Stimulated activated CD8-positive, alpha-beta memory T cell treated with anti-CD3 and anti-CD28 coated beads, Interleukin-4, amount 100 ng/mL, for 1 hour (primary cell): ENCODE data around the gene KCND2.
"Not testable (repeated sequence)": the region's sequence is repeated elsewhere in the genome, so short reads cannot be mapped to it uniquely, and the experiment has no call there.

Source experiments
- DNase-seq, 2 donors: peaks; one replicate each; pipeline ENCODE4 v3.0.0-alpha.2; 2020; ENCODE audit warnings: low read depth in 2 of 2, low spot score in 1 of 2

Gene KCND2

GRCh38 chr7:120480472-120480871, 207.5 kb downstream of the KCND2 start:
- no peak for DNase-seq

- DNase-seq, result no peak
These were observed 208.0 kb downstream of the KCND2 start for GRCh38 chr7:120480930-120481329.

- DNase-seq, result no peak
These were observed 213.2 kb downstream of the KCND2 start for GRCh38 chr7:120486164-120486563.

GRCh38 chr7:120502132-120502531, 229.2 kb downstream of the KCND2 start:
- no peak for DNase-seq

- no peak for DNase-seq
These were observed 229.8 kb downstream of the KCND2 start for GRCh38 chr7:120502825-120503224.

GRCh38 chr7:120504386-120504785, 231.4 kb downstream of the KCND2 start:
- no peak for DNase-seq

- no peak for DNase-seq
These were observed 232.8 kb downstream of the KCND2 start for GRCh38 chr7:120505770-120506169.

- no peak for DNase-seq
These were observed 239.7 kb downstream of the KCND2 start for GRCh38 chr7:120512701-120513100.

GRCh38 chr7:120519224-120519623, 246.2 kb downstream of the KCND2 start:
- no peak for DNase-seq

- no peak for DNase-seq
These were observed 249.1 kb downstream of the KCND2 start for GRCh38 chr7:120521761-120522737.

- DNase-seq, result no peak
These were observed 251.0 kb downstream of the KCND2 start for GRCh38 chr7:120523985-120524384.

GRCh38 chr7:120526902-120527509, 254.0 kb downstream of the KCND2 start:
- DNase-seq, result no peak

GRCh38 chr7:120529736-120530135, 256.8 kb downstream of the KCND2 start:
- no peak for DNase-seq

GRCh38 chr7:120538335-120538734, 265.4 kb downstream of the KCND2 start:
- no peak for DNase-seq

- no peak for DNase-seq
These were observed 266.3 kb downstream of the KCND2 start for GRCh38 chr7:120539321-120539720.

- no peak for DNase-seq
These were observed 274.6 kb downstream of the KCND2 start for GRCh38 chr7:120547605-120548004.

- DNase-seq, result no peak
These were observed 277.6 kb downstream of the KCND2 start for GRCh38 chr7:120550494-120551048.

- DNase-seq, result no peak
These were observed 280.5 kb downstream of the KCND2 start for GRCh38 chr7:120553491-120553890.

GRCh38 chr7:120554960-120555571, 282.1 kb downstream of the KCND2 start:
- no peak for DNase-seq

- DNase-seq, result no peak
These were observed 291.2 kb downstream of the KCND2 start for GRCh38 chr7:120564145-120564544.

- DNase-seq, result no peak
These were observed 294.2 kb downstream of the KCND2 start for GRCh38 chr7:120567204-120567603.

GRCh38 chr7:120578657-120579056, 305.7 kb downstream of the KCND2 start:
- DNase-seq, result not testable (repeated sequence)
